ENCODE measurements around the gene KCND3. TPM values are rescaled to one million over a fixed set of nuclear protein-coding genes. Genes with fewer than 3 reads are reported as not detected.

The KCND3 gene
- total and polyA plus RNA-seq, 2 of the 4 experiments (the other 2 are of a cell fraction) = under 0.01 to 0.03 TPM

DNA sequence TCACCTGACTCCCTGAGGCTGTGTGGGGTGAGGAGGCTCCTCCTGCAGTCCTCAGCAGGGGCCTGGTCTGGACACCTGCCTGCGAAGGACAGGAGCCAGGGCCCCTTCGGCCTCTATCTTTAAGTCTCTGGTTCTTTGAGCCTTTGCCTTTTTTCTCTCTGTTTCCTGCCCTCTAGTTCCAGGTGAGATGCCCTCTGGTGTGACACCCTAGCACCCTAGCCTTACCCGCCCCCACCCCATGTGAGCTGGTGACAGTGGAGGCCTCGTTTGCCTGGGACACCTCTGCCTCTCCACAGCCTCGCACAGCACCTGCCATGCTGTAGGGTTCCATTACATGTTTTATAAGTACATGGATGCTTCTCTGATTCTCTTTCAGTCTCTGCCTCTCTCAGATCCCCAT lies 186.5 kb downstream of the KCND3 start:
- no peak overlapping the region for H3K56ac ChIP-seq (ENCODE audit: extremely low read depth, insufficient read depth, low read length)
- no peak overlapping the region for H2BK20ac ChIP-seq (ENCODE audit: low read depth, low read length)
- H2BK15ac ChIP-seq (ENCODE audit: low read depth, low read length) = no peak overlapping the region
- in situ Hi-C loops (cut with MboI; ENCODE audit: low sequenced_read_pairs) (no loop called here), intact Hi-C loops (cut with micrococcal nuclease) (no loop called here), dilution Hi-C loops (cut with HindIII; ENCODE audit: low sequenced_read_pairs, unreplicated experiment) (no loop called here)
- no peak overlapping the region for H3K14ac ChIP-seq (replicated peaks; ENCODE audit: low read depth, low read length)
- POLR2A ChIA-PET (ENCODE audit: unreplicated experiment) = no interaction called here
- H4K8ac ChIP-seq (ENCODE audit: low read depth in 2 of 2, low read length in 2 of 2) = no peak overlapping the region
- no peak overlapping the region for H3K18ac ChIP-seq (ENCODE audit: low read depth, low read length)
- no peaks in the 10 kb centered on the region for H4K20me1 ChIP-seq (ENCODE audit: insufficient read depth, low read length)
- no peak overlapping the region for H3K4me3 ChIP-seq (ENCODE audit: insufficient read depth, low read depth, low read length)
- no peak overlapping the region for H3K4ac ChIP-seq (ENCODE audit: low read depth, low read length)
- TF ChIP-seq MAZ (IDR thresholded peaks at IDR 0.05; ENCODE audit: borderline replicate concordance, low read depth, low read length) = no peak
- no peak for TF ChIP-seq RAD21 (IDR thresholded peaks at IDR 0.05; ENCODE audit: low read length)
- no peak for TF ChIP-seq RFX5 (IDR thresholded peaks at IDR 0.05; ENCODE audit: low read depth, low read length)
- TF ChIP-seq CHD1 (IDR thresholded peaks at IDR 0.05; ENCODE audit: low read depth, low read length) = no peak
- no peak for TF ChIP-seq MAFK (IDR thresholded peaks at IDR 0.05; ENCODE audit: low read depth, low read length)
- TF ChIP-seq, protein P1, sequence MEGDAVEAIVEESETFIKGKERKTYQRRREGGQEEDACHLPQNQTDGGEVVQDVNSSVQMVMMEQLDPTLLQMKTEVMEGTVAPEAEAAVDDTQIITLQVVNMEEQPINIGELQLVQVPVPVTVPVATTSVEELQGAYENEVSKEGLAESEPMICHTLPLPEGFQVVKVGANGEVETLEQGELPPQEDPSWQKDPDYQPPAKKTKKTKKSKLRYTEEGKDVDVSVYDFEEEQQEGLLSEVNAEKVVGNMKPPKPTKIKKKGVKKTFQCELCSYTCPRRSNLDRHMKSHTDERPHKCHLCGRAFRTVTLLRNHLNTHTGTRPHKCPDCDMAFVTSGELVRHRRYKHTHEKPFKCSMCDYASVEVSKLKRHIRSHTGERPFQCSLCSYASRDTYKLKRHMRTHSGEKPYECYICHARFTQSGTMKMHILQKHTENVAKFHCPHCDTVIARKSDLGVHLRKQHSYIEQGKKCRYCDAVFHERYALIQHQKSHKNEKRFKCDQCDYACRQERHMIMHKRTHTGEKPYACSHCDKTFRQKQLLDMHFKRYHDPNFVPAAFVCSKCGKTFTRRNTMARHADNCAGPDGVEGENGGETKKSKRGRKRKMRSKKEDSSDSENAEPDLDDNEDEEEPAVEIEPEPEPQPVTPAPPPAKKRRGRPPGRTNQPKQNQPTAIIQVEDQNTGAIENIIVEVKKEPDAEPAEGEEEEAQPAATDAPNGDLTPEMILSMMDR (conservative IDR thresholded peaks at IDR 0.05; ENCODE audit: low read depth, low read length) = no peak
- TF ChIP-seq, protein P2, sequence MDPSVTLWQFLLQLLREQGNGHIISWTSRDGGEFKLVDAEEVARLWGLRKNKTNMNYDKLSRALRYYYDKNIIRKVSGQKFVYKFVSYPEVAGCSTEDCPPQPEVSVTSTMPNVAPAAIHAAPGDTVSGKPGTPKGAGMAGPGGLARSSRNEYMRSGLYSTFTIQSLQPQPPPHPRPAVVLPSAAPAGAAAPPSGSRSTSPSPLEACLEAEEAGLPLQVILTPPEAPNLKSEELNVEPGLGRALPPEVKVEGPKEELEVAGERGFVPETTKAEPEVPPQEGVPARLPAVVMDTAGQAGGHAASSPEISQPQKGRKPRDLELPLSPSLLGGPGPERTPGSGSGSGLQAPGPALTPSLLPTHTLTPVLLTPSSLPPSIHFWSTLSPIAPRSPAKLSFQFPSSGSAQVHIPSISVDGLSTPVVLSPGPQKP (IDR thresholded peaks at IDR 0.05; ENCODE audit: borderline replicate concordance, low read depth, low read length) = no peak
- no peak for TF ChIP-seq CEBPB (IDR thresholded peaks at IDR 0.05; ENCODE audit: low read depth, low read length)
- no peak overlapping the region for H3K27ac ChIP-seq (ENCODE audit: insufficient read depth, low read length)
- no peak overlapping the region for H2BK5ac ChIP-seq (ENCODE audit: low read depth, low read length, poor library complexity, severe bottlenecking)
- H3K27me3 ChIP-seq (ENCODE audit: control insufficient read depth, insufficient read depth, low read length) = peaks cover 29% of the 10 kb centered on the region
- H2BK120ac ChIP-seq (ENCODE audit: low read depth, low read length) = no peak overlapping the region
- no peaks in the 10 kb centered on the region for H3K9me1 ChIP-seq (ENCODE audit: insufficient read depth, low read length)
- H2AK5ac ChIP-seq (ENCODE audit: low read depth, low read length) = no peak overlapping the region
- H3K4me1 ChIP-seq (ENCODE audit: control insufficient read depth, insufficient read depth, low read length) = no peaks in the 10 kb centered on the region
- no peak overlapping the region for H2AFZ ChIP-seq (replicated peaks; ENCODE audit: low read length, poor library complexity)
- DNase-seq = no peak
- no peak for ATAC-seq (ENCODE audit: low read depth)
- H2AK9ac ChIP-seq (replicated peaks; ENCODE audit: low read depth, low read length, poor library complexity) = no peak overlapping the region
- no peak overlapping the region for H4K91ac ChIP-seq (ENCODE audit: insufficient read depth, low read depth, low read length)
- no CpG with 5 or more reads among the region's 5 CpGs for WGBS, 2 experiments (ENCODE audit: extremely low coverage in 2 of 2, insufficient read length in 1 of 2)
- no peak overlapping the region for H3K4me2 ChIP-seq (ENCODE audit: low read depth, low read length)
- H3K79me1 ChIP-seq (ENCODE audit: low read depth in 1 of 2, low read length in 2 of 2) = no peaks in the 10 kb centered on the region
- CTCF ChIA-PET = no interaction called here
- H4K5ac ChIP-seq (ENCODE audit: low read depth, low read length) = no peak overlapping the region
- H3K9ac ChIP-seq (ENCODE audit: low read depth, low read length) = no peak overlapping the region
- no peak overlapping the region for H3K23ac ChIP-seq (ENCODE audit: low read depth, low read length)
- no peaks in the 10 kb centered on the region for H3K36me3 ChIP-seq (ENCODE audit: control insufficient read depth, insufficient read depth, low read length)
- BruUV-seq (replicated peaks) = no TSS peak
- H3K9me3 ChIP-seq (ENCODE audit: control insufficient read depth, insufficient read depth, low read length) = no peaks in the 10 kb centered on the region

All from IMR-90 (cell line).